Neural cell (in vitro differentiated cells): ENCODE results near the gene GALNT11.

Experiments used
- EZH2 ChIP-seq: fragments of 200-600, 300-800 bp; shearing (Covaris generic), sonication (generic); IDR thresholded peaks from 2 replicates; pipeline ENCODE4 v1.6.1; 2014; ENCODE audit warnings: antibody characterized with exemption, low read length, borderline replicate concordance, mild to moderate bottlenecking; ENCODE audit not compliant: insufficient read depth, poor library complexity, severe bottlenecking
- MXI1 ChIP-seq: fragments of 450-650 bp; conservative IDR thresholded peaks from 2 replicates; pipeline ENCODE4 v1.6.1; 2014; ENCODE audit warnings: antibody characterized with exemption, mild to moderate bottlenecking; ENCODE audit not compliant: poor library complexity, severe bottlenecking
- POLR2AphosphoS5 ChIP-seq: IDR thresholded peaks from 2 replicates; pipeline ENCODE4 v1.6.1; 2012
- RAD21 ChIP-seq: fragments of 450-650 bp; conservative IDR thresholded peaks from 2 replicates; pipeline ENCODE4 v1.6.1; 2014; ENCODE audit warnings: antibody characterized with exemption, mild to moderate bottlenecking, moderate library complexity
- TF ChIP-seq, protein P1 (sequence below): fragments of 450-650 bp; IDR thresholded peaks from 2 replicates; pipeline ENCODE4 v1.5.1; 2014; ENCODE audit warnings: antibody characterized with exemption, mild to moderate bottlenecking, moderate library complexity; ENCODE audit not compliant: poor library complexity, severe bottlenecking

DNA sequence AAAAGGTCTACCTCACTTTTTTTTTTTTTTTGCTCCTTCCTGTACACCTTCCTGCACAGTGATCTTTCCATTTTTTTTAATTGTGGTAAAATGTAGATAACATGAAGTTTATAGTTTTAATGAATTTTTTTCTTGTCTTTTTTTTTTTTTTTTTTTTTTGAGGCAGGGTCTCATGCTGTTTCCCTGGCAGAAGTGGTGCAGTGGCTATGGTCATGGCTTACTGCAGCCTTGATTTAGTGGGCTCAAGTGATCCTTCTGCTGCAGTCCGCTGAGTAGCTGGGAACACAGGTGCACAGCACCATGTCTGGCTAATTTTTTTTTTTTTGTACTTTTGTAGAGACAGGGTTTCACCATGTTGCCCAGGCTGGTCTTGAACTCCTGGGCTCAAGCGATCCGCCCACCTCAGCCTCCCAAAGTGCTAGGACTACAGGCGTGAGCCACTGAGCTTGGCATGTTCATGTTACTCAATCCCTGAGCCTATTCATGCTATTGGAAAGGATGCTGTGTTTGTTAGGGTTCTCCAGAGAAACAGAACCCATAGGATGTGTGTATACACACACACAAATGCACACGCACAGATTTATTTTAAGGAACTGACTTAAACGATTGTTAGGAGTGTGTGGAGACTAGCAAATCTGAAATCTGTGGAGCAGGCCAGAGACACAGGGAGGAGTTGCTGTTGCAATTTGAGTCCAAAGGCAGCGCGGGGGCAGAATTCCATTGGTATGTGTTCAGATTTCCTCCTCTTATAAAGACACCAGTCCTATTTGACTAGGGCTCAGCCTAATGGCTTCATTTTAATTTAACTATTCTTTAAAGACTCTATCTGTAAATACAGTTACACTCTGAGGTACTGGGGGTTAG is 29.1 kb downstream of the GALNT11 start:
- TF ChIP-seq, protein P1, sequence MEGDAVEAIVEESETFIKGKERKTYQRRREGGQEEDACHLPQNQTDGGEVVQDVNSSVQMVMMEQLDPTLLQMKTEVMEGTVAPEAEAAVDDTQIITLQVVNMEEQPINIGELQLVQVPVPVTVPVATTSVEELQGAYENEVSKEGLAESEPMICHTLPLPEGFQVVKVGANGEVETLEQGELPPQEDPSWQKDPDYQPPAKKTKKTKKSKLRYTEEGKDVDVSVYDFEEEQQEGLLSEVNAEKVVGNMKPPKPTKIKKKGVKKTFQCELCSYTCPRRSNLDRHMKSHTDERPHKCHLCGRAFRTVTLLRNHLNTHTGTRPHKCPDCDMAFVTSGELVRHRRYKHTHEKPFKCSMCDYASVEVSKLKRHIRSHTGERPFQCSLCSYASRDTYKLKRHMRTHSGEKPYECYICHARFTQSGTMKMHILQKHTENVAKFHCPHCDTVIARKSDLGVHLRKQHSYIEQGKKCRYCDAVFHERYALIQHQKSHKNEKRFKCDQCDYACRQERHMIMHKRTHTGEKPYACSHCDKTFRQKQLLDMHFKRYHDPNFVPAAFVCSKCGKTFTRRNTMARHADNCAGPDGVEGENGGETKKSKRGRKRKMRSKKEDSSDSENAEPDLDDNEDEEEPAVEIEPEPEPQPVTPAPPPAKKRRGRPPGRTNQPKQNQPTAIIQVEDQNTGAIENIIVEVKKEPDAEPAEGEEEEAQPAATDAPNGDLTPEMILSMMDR, result no peak
- TF ChIP-seq MXI1, result no peak
- no peak for TF ChIP-seq RAD21
- TF ChIP-seq EZH2, result no peak
- TF ChIP-seq POLR2AphosphoS5, result no peak
